Activated CD8-positive, alpha-beta memory T cell treated with anti-CD3 and anti-CD28 coated beads for 24 hours (primary cell): ENCODE measurements around the gene IKZF5.

ENCODE experiments used
- DNase-seq: peaks from one replicate; pipeline ENCODE4 v3.0.0-alpha.2; 2020

IKZF5 gene

DNA sequence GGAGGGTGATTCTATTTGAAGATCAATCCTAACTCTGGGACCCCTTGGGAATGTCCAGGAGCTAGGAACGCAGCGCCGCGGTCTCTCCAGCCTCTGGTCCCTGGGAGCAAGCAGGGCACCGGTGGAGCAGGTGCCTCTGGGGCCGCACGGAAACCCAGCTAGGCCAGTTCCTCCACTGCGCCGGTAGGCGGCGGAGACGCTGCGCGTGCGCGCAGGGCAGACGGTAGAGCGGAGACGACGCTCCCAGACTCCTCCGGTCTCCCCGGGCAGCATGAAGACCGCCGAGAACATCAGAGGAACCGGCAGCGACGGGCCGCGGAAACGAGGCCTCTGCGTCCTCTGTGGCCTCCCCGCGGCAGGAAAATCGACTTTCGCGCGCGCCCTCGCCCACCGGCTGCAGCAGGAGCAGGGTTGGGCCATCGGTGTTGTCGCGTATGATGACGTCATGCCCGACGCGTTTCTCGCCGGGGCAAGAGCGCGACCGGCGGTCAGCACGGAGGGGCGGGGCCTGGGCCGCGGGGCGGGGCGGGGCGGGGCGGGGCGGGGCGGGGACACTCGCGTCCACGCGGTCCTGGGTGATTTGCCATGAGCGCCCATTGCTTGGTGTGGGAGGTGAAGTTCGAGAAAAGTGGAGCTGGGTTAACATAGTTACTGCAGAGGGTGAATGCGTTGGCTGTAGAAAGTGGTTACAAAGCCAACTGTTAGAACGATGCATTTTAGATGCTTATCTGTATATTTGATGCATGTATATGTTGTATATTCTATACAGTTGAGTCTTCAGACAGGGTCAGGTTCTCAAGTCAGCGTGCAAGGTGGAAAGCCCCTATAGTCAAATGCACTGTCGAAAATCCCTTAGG lies 28.2 kb downstream of the IKZF5 start, which contains the start of gene PSTK:
Gene PSTK (plus strand): TSS at position 193 of the 857 bp plus-strand sequence. CDS start 79 bp downstream, at position 272.
- peak; percentile 97 for DNase-seq

DNA sequence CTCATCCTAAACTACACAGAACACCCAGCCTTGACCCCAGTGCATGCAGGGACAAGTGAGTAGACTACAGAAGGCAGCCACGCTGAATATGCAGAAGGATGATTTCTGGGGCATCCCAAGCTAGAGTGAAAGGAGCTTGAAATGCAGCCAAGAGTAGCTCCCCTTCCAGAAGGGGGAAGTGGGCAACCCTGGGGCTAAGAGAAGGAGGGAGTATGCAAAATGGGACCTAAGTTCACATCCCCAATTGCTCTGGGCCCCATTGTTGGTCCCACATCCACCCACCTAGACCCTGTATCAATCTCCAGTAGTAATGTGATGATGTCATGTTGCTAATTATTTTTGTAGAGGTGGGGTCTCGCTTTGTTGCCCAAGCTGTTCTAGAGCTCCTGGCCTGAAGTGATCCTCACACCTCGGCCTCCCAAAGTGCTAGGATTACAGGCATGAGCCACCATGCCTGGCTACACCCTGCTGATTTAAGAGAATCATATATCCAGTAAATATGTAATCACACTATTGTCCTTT lies 34.0 kb downstream of the IKZF5 start:
- no peak for DNase-seq

DNA sequence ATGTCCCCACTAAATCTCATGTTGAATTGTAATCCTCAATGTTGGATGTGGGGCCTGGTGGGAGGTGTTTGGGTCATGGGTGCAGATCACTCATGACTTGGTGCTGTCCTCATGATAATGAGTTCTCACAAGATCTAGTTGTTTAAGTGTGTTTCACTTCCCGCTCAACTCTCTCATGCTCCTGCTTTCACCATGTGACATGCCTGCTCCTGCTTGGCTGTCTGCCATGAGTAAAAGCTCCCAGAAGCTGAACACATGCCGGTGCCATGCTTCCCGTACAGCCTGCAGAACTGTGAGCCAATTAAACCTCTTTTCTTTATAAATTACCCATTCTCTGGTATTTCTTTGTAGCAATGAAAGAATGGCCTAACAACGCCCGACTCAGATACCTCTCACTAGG lies 34.6 kb downstream of the IKZF5 start:
- no peak for DNase-seq

DNA sequence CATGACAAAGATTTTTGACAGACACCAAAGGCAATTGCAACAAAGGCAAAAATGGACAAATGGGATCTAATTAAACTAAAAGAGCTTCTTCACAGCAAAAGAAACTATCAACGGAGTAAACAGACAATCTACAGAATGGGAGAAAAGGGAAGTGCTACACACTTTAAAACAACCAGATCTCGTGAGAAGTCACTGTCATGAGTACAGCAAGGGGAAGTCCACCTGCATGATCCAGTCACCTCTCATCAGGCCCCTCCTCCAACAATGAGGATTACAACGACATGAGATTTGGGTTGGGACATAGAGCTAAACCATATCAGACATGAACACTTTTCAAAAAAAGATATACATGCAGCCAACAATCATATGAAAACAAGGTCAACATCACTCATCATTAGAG lies 39.9 kb downstream of the IKZF5 start:
- DNase-seq = no peak

DNA sequence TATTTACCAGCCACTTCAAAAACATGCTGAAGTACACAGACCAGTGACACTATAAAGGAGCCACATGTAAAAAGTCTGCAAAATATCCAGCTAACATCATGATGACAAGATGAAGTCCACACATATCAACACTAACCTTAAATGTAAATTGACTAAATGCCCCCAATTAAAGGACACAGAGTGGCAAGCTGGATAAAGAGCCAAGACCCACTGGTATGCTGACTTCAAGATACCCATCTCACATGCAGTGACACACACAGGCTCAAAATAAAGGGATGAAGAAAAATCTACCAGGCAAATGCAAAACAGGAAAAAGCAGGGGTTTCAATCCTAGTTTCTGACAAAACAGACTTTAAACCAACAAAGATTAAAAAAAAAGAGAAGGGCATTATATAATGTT lies 41.7 kb downstream of the IKZF5 start:
- no peak for DNase-seq

DNA sequence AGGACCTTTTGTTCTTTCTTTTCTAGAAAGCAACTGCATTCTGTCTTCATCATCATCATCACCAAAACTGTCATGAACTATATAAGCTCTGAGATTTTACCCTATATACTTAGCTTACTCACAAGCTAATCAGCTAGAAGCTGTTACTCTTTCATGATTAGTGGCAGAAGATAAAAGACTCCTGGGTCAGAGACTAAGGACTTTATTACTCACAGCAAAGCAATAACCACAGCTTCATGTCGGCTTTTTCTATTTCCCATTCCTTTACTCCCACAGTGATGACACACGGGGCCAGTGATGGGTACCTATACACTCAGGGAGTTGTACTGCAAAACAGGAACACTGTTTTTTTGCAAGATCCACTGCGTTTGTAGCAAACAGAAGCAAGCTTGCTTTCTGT lies 46.2 kb downstream of the IKZF5 start:
- no peak for DNase-seq

DNA sequence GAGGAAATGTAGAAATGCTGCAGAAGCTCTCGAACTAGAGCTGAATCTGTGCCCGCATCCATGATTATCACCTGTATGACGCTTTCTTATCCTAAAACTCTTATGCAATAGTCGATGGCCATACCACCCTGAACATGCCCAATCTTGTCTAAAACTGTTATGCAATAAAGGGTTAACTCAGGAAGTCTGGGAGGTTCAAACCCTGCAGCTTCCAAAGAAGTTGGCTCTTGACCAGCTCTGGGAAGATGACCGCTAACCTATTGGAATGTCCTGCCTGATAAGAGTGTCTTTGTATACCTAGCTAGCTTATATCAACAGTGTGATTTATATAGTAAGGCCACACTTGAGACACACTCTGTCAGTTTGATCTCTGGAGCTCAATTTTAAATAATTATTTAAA lies 51.1 kb downstream of the IKZF5 start:
- no peak for DNase-seq

DNA sequence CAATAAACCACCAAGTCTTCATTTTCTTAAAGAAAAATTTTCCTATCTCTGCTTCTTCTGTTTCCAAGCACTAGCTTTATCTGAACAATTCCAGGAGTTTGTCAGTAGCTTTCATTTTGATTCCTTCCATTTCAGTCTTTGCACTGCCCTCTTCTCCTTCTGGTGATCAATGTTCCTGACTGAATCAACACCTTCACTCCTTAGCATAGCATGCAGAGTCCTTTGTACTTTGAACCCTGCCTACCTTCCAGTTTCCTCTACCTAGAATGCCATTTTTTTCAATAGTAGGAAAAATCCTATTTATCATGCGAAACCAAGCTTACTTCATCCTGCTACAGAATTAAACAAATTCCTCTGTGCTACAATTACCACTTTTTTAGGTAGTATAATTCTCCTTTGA lies 52.7 kb downstream of the IKZF5 start:
- no peak for DNase-seq

DNA sequence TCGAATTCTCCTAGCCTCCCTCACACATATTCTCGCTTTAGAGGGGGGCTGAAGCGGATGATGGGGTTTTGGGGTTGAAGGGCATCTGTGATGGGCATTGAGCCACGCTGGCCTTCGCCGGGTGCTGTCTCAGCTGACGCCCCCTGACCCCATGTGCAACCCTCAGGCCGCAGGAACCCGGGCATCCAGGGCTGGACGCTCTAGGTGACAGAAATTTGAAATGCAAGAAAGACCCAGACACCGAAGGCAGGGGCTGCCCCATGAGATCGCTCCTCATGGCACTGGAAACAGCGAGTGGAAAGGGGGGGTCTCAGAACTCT lies 53.9 kb downstream of the IKZF5 start:
- DNase-seq = no peak

DNA sequence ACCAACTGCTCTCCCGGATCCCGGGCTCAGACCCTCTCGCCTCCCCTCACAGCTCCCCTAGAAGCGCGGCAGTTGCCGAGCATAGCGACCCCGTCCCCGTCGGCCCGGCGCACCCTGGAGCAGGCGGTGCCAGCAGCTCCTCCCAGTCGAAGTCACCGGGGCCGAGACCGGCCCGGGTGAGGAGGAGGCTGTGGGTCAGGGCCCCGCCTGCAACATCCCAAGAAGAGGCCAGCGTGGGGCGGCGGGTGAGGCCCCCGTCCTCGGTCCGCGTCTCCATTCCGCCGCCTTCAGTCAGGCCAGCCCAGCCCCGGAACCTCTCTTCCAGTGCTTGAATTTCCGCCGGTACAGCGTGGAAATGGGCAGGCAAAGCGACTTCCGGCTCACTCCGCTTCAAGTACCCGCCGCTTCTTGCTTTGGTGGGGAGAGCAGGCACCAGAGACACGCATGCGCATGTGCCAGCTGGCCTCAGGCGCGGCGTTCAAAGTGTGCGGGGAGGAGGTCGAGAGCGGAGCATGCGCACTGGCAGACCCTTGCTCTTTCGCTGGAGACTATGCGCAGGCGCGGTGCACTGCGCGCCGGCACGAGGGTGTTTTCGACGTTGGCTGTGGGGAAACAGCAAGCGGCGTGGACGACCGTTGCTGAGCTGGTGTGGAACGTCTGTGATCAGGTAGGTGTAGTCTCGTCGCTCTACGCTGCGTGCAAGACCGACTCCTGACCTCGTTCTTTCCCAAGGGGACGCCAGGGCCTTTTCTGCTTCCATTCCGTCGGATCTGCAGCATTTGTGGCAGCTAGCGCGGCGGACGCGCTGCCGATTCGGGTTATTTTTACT lies 54.5 kb downstream of the IKZF5 start, which contains the start of gene C10orf88:
Gene C10orf88 (minus strand): TSS at position 326 of the 829 bp plus-strand sequence. CDS start 49 bp downstream, at position 277.
- peak; percentile 96 for DNase-seq

DNA sequence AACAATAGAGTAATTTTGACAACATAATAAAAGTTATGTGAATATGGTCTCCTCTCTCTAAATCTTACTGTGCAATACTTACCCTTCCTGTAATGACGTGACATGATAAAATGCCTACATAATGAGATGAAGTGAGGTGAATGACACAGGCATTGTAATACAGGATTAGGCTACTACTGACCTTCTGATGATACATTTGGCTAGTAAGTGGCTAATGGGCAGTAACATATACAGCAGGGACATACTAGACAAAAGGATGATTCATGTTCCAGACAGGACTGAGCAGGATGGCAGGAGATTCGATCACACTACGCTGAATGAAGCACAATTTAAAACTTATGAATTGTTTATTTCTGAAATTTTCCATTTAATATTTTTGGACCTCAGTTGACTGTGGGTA lies 59.3 kb downstream of the IKZF5 start:
- DNase-seq = no peak
